H1 (cell line): Measurements from ENCODE around the gene DNTT. TPM values are rescaled to one million over a fixed set of nuclear protein-coding genes. Genes with fewer than 3 reads are reported as not detected.

Experiments
- BRCA1 ChIP-seq: IDR thresholded peaks from 2 replicates; pipeline ENCODE4 v1.6.1; 2012; ENCODE audit warnings: low read depth, low read length, improper control_type of control experiment
- CBX8 ChIP-seq: fragments of 300-800, 300-1000 bp; sonication (generic); IDR thresholded peaks from 2 replicates; pipeline ENCODE4 v1.7.1; 2016; ENCODE audit warnings: low read depth, low read length, borderline replicate concordance
- HDAC2 ChIP-seq, 2 experiments: fragments of 300-600 bp in 1 of 2; sonication (generic) in 1 of 2; IDR thresholded peaks; 2 replicates each; pipeline ENCODE4 v1.6.1; 2011 to 2012; ENCODE audit warnings: low read depth in 2 of 2, low read length in 2 of 2, mild to moderate bottlenecking in 2 of 2, moderate library complexity in 2 of 2, borderline replicate concordance in 1 of 2, inconsistent platforms in 1 of 2
- POLR2A ChIP-seq, 2 experiments: IDR thresholded peaks; 1 replicate in 1 of 2; 2 replicates in 1 of 2; pipeline ENCODE4 v1.6.1; 2011; ENCODE audit warnings: low read depth in 2 of 2, low read length in 2 of 2, mild to moderate bottlenecking in 2 of 2; ENCODE audit errors: control extremely low read depth in 1 of 2
- RBBP5 ChIP-seq: IDR thresholded peaks from 2 replicates; pipeline ENCODE4 v1.7.1; 2012; ENCODE audit warnings: low read depth, mild to moderate bottlenecking, inconsistent platforms, low read length, moderate library complexity, borderline replicate concordance
- RNF2 ChIP-seq: fragments of 200-900, 300-1000 bp; sonication (generic); IDR thresholded peaks from 2 replicates; pipeline ENCODE4 v1.7.1; 2016; ENCODE audit warnings: borderline replicate concordance, low read depth, mild to moderate bottlenecking, antibody characterized with exemption, low read length; ENCODE audit not compliant: poor library complexity, severe bottlenecking; ENCODE audit errors: missing control alignments
- SP1 ChIP-seq: IDR thresholded peaks from 2 replicates; pipeline ENCODE4 v1.6.1; 2011; ENCODE audit warnings: low read depth, low read length
- TEAD4 ChIP-seq: IDR thresholded peaks from 2 replicates; pipeline ENCODE4 v1.6.1; 2012; ENCODE audit warnings: low read depth, low read length, inconsistent platforms, mixed read lengths
- polyA plus RNA-seq, 7 experiments: library from polyadenylated mRNA; depleted of rRNA in 3 of 7; stranded (reverse) in 5 of 7; unstranded in 2 of 7; fragments of >200 nt in 5 of 7; fragments of 200-250 nt in 2 of 7; gene quantifications; 1 replicate in 5 of 7; 2 replicates in 1 of 7; 4 replicates in 1 of 7; pipeline versions ENCODE4 v1.2.1 to v1.2.3, GENCODE V29; 2011 to 2013; ENCODE audit warnings: missing spikeins in 2 of 7, mixed read lengths in 2 of 7
- total RNA-seq: library from RNA; stranded (reverse); fragmentation: NEBNext Ultra II Directional; extraction: Animal tissue kit (Norgen Biotek cat#: 25700); gene quantifications from 2 replicates; pipeline ENCODE4 v1.2.1, GENCODE V29; 2021

Gene DNTT
- total and polyA plus RNA-seq, 2 of the 8 experiments (the other 6 are each of a cell fraction or from before 2014, with no cell fraction given) = not detected

GRCh38 chr10:96268341-96268909, 35.8 kb upstream of the DNTT start (continued):
- TF ChIP-seq BRCA1 (no peak), POLR2A (IDR thresholded peaks at IDR 0.05; ENCODE audit: control extremely low read depth in 1 of 2, low read depth in 2 of 2, low read length in 2 of 2) (no peak), SP1 (no peak), RNF2 (no peak), CBX8 (no peak), RBBP5 (no peak), HDAC2 (IDR thresholded peaks at IDR 0.05; ENCODE audit: borderline replicate concordance in 1 of 2, low read depth in 2 of 2, low read length in 2 of 2) (no peak), TEAD4 (no peak)
